Spleen (tissue), 7 donors: ENCODE measurements around the gene C1orf198.

Experiments
- POLR2A ChIP-seq, 3 donors: fragments of 450-650 bp; IDR thresholded peaks; one replicate each; pipeline ENCODE4 v1.5.1; 2017; ENCODE audit warnings: antibody characterized with exemption in 3 of 3, mild to moderate bottlenecking in 1 of 3
- POLR2AphosphoS5 ChIP-seq, 3 donors: sonication (generic); formaldehyde crosslinking; IDR thresholded peaks; one replicate each; pipeline ENCODE4 v1.5.1; 2017; ENCODE audit warnings: antibody characterized with exemption in 3 of 3
- TF ChIP-seq, protein P1 (sequence below), 11 experiments: fragments of 200-600 bp in 7 of 11; fragments of 450-650 bp in 4 of 11; sonication (generic) in 4 of 11; IDR thresholded peaks in 8 of 11; conservative IDR thresholded peaks in 3 of 11; 1 replicate in 7 of 11; 2 replicates in 4 of 11; pipeline versions ENCODE4 v1.4.0 to v1.8.0; 2016 to 2021; ENCODE audit warnings: antibody characterized with exemption in 11 of 11, inconsistent platforms in 4 of 11, mild to moderate bottlenecking in 1 of 11
- donor health status: DM: no; HTN: no; CAD: no; lungs with moderate emphysema.
- donor health status: DM: no; HTN: no; CAD: no.
- donor health status: DM: no; HTN: no; CAD: no.

DNA sequence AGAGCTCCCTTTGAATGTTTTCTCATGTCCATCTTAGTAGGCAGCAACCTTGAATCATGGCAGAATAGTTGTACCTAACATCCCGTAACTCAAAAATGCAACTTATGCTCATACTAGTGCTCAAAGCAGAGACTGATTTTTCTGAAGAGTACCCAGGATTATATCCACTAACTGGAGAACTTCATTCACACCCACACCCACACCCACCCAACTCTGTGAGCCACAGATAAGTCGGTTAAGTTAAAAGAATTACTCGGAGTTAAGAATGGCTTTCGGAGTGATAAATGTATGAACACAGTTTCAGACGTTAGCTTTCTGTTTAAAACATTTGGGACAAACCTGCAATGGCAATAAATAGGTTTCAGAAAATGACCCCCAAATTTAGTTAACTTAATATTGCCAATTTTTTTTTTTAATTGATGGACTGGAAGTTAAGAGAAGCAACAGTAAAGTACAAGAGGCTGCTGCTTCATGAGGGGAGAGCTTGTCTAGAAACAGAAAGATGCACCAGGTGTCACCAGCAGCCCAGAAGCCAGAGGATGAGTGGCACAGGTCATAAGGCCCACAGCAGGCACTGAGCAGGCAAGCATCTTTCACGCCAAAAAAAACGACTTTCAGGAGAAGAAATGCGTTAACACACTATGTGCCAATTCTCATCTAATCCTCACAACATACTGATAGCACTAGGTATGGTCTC lies 48.4 kb upstream of the C1orf198 start:
- TF ChIP-seq, protein P1, sequence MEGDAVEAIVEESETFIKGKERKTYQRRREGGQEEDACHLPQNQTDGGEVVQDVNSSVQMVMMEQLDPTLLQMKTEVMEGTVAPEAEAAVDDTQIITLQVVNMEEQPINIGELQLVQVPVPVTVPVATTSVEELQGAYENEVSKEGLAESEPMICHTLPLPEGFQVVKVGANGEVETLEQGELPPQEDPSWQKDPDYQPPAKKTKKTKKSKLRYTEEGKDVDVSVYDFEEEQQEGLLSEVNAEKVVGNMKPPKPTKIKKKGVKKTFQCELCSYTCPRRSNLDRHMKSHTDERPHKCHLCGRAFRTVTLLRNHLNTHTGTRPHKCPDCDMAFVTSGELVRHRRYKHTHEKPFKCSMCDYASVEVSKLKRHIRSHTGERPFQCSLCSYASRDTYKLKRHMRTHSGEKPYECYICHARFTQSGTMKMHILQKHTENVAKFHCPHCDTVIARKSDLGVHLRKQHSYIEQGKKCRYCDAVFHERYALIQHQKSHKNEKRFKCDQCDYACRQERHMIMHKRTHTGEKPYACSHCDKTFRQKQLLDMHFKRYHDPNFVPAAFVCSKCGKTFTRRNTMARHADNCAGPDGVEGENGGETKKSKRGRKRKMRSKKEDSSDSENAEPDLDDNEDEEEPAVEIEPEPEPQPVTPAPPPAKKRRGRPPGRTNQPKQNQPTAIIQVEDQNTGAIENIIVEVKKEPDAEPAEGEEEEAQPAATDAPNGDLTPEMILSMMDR (IDR thresholded peaks at IDR 0.05 in 8 of 11, conservative IDR thresholded peaks at IDR 0.05 in 3 of 11) = no peak
- TF ChIP-seq POLR2A (IDR thresholded peaks at IDR 0.05) (no peak), POLR2AphosphoS5 (IDR thresholded peaks at IDR 0.05) (no peak)
